Vagina (tissue), 2 donors: ENCODE data around the gene ANKRD13C. TPM values are rescaled to one million over a fixed set of nuclear protein-coding genes. Genes with fewer than 3 reads are reported as not detected.

Source experiments
- DNase-seq, 2 donors: peaks; one replicate each; pipeline ENCODE4 v3.0.0-alpha.2; 2017; ENCODE audit errors: extremely low spot score in 2 of 2
- H3K27ac ChIP-seq: fragments of 200-600 bp; sonication (generic); one replicate; pipeline ENCODE4 v1.5.1; 2019
- H3K27me3 ChIP-seq: fragments of 200-600 bp; sonication (generic); one replicate; pipeline ENCODE4 v1.5.1; 2019
- H3K36me3 ChIP-seq, 2 donors: fragments of 200-600 bp; sonication (generic); one replicate each; pipeline ENCODE4 v1.5.1; 2017 to 2019
- H3K4me1 ChIP-seq: fragments of 200-600 bp; sonication (generic); one replicate; pipeline ENCODE4 v1.5.1; 2019
- H3K4me3 ChIP-seq, 2 donors: fragments of 200-600 bp; sonication (generic); 1 replicate in 1 of 2; 2 replicates in 1 of 2; pipeline ENCODE4 v1.5.1; 2016 to 2019
- H3K9me3 ChIP-seq: fragments of 200-600 bp; sonication (generic); one replicate; pipeline ENCODE4 v1.5.1; 2019
- CTCF ChIP-seq, 3 experiments: fragments of 450-650 bp in 2 of 3; fragments of 200-600 bp in 1 of 3; sonication (generic) in 1 of 3; IDR thresholded peaks; one replicate each; pipeline ENCODE4 v1.5.1; 2017 to 2019; ENCODE audit warnings: antibody characterized with exemption in 3 of 3, mild to moderate bottlenecking in 2 of 3, moderate library complexity in 2 of 3
- POLR2A ChIP-seq, 2 donors: fragments of 450-650 bp; IDR thresholded peaks; one replicate each; pipeline ENCODE4 v1.6.1; 2017; ENCODE audit warnings: antibody characterized with exemption in 2 of 2, mild to moderate bottlenecking in 2 of 2, moderate library complexity in 2 of 2
- POLR2AphosphoS5 ChIP-seq, 2 donors: sonication (generic); formaldehyde crosslinking; IDR thresholded peaks; one replicate each; pipeline ENCODE4 v1.9.0; 2017; ENCODE audit warnings: antibody characterized with exemption in 2 of 2, mild to moderate bottlenecking in 2 of 2, low read depth in 1 of 2; ENCODE audit not compliant: insufficient read depth in 1 of 2
- intact Hi-C: fragments of 100-400 bp; cut with DNase I; formaldehyde crosslinking; loops from one replicate; pipeline ENCODE4 v1.15.1; 2023
- total RNA-seq: library from RNA; depleted of rRNA; stranded (reverse); fragments of >200 nt; gene quantifications from one replicate; pipeline ENCODE4 v1.2.3, GENCODE V29; 2016

Gene ANKRD13C
- total RNA-seq, 1 donor from 2014 or later: 27.3 TPM

DNA sequence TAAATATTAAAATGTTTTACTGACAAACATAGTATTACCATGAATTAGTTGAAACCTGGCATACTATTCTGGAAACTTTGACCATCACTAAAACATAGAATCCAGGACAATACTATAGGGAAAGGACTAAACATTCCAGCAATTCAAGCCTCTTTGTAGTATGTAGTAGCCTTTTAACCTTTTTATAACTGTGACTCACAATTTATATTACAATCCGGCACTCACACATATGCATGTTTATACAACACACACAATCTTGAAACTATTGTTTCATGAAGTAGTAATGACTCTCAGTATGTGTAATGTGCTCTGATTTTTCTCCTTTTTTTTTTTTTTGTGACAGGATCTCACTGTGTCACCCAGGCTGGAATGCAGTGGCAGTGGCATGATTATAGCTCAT is 64.3 kb downstream of the ANKRD13C start:
- Histone ChIP-seq H3K27ac (no peak overlapping the region), H3K9me3 (no peaks in the 10 kb centered on the region), H3K36me3 (peaks cover 0 to 17% of the 10 kb centered on the region in 2 donors), H3K4me1 (peaks cover 4% of the 10 kb centered on the region), H3K4me3 (no peak overlapping the region), H3K27me3 (no peaks in the 10 kb centered on the region)
- intact Hi-C loops: no loop called here
- TF ChIP-seq CTCF (IDR thresholded peaks at IDR 0.05) (no peak), POLR2A (IDR thresholded peaks at IDR 0.05) (no peak), POLR2AphosphoS5 (IDR thresholded peaks at IDR 0.05; ENCODE audit: insufficient read depth in 1 of 2, low read depth in 1 of 2) (no peak)
- no peak for DNase-seq

DNA sequence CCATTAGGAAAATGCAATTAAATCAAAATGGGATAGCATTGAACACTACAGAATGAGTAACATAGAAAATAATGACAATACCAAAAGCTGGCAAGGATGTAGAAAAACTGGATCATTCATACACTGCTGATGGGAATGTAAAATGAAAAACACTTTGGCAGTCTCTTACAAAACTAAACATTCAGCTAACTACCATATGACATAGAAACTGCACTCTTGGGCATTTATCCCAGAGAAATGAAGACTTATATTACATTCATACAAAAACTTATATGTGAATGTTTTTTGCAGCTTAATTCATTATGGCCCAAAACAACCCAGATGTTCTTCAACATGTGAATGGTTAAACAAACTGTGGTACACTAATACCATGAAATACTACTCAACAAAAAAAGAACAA is 66.4 kb downstream of the ANKRD13C start:
- Histone ChIP-seq H3K36me3 (peaks cover 0 to 14% of the 10 kb centered on the region in 2 donors), H3K27ac (no peak overlapping the region)
- DNase-seq: no peak

DNA sequence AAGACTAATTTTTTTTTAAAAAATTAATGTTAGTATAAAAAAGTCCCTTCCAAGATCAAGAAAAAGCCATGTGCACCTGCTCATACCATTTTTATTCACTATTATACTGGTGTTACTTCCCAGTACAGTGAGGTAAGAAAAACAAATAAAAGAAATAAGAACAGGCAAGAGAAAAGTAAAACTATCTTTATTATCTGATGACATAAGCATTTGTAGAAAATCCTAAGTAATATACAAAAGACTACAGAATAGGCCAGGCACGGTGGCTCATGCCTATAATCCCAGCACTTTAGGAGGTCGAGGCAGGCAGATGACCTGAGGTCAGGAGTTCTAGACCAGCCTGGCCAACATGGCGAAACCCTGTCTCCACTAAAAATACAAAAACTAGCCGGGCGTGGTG is 68.1 kb downstream of the ANKRD13C start:
- Histone ChIP-seq H3K27ac (no peak overlapping the region), H3K36me3 (peaks cover 0 to 10% of the 10 kb centered on the region in 2 donors), H3K27me3 (no peaks in the 10 kb centered on the region), H3K9me3 (no peaks in the 10 kb centered on the region), H3K4me1 (peaks cover 7% of the 10 kb centered on the region), H3K4me3 (no peak overlapping the region)
- no peak for DNase-seq
- intact Hi-C loops: no loop called here
- TF ChIP-seq CTCF (IDR thresholded peaks at IDR 0.05) (no peak), POLR2A (IDR thresholded peaks at IDR 0.05) (no peak), POLR2AphosphoS5 (IDR thresholded peaks at IDR 0.05; ENCODE audit: insufficient read depth in 1 of 2, low read depth in 1 of 2) (no peak)

More for the DNA sequence above, 66.4 kb downstream of the ANKRD13C start:
- TF ChIP-seq POLR2AphosphoS5 (IDR thresholded peaks at IDR 0.05; ENCODE audit: insufficient read depth in 1 of 2, low read depth in 1 of 2) (no peak), POLR2A (IDR thresholded peaks at IDR 0.05) (no peak), CTCF (IDR thresholded peaks at IDR 0.05) (no peak)
- intact Hi-C loops: no loop called here
- no peaks in the 10 kb centered on the region for H3K9me3 ChIP-seq
- H3K27me3 ChIP-seq: no peaks in the 10 kb centered on the region
- H3K4me1 ChIP-seq: peaks cover 7% of the 10 kb centered on the region
- H3K4me3 ChIP-seq: no peak overlapping the region

DNA sequence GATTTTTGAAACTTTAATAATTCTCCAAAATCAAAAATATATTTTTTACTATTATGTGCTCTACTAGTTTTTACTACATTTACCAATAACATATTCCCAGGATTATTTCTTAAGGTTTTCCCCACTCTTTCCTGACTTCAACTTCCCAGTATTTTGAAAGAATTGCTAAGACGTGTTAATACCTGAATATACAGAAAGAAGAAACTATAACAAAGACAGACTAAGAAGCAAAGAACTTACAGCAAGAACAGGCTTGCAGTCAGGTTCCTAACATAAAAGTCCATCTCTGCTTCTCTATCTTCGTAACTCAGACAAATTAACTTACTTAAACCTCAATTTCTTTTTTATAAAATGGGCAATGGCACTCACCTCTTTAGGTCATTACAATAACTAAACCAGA is 70.2 kb downstream of the ANKRD13C start:
- H3K27ac ChIP-seq: no peak overlapping the region

DNA sequence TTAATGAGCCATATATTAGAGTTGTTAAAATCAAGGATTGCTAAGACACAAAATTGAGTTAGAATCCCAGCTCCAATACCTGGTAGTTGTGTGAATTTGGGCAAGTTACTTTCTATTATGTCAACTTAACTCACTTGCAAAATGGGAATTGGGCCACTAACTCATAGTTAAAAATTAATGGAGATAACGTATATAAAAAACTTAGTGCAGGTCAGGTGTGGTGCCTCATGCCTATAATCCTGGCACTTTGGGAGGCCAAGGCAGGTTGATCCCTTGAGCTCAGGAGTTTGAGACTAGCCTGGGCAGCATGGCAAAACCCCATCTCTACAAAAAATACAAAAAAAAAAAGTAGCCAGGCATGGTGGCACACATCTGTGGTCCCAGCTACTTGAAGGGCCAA is 75.8 kb downstream of the ANKRD13C start:
- no peak overlapping the region for H3K27ac ChIP-seq
- no peak overlapping the region for H3K4me3 ChIP-seq
- DNase-seq: no peak
- H3K27me3 ChIP-seq: no peaks in the 10 kb centered on the region
- H3K36me3 ChIP-seq: peaks cover 0 to 23% of the 10 kb centered on the region in 2 donors
- H3K4me1 ChIP-seq: no peaks in the 10 kb centered on the region
- intact Hi-C loops: no loop called here
- H3K9me3 ChIP-seq: no peaks in the 10 kb centered on the region
- TF ChIP-seq POLR2A (IDR thresholded peaks at IDR 0.05) (no peak), CTCF (IDR thresholded peaks at IDR 0.05) (no peak), POLR2AphosphoS5 (IDR thresholded peaks at IDR 0.05; ENCODE audit: insufficient read depth in 1 of 2, low read depth in 1 of 2) (no peak)

More for the DNA sequence above, 70.2 kb downstream of the ANKRD13C start:
- Histone ChIP-seq H3K36me3 (no peaks in the 10 kb centered on the region), H3K27me3 (no peaks in the 10 kb centered on the region), H3K4me3 (no peak overlapping the region), H3K4me1 (peaks cover 7% of the 10 kb centered on the region), H3K9me3 (no peaks in the 10 kb centered on the region)
- DNase-seq: no peak
- no peak for TF ChIP-seq POLR2A (IDR thresholded peaks at IDR 0.05)
- intact Hi-C loops: no loop called here
